Cardiac fibroblast (primary cell): ENCODE results near the gene WARS2.
"Not testable (repeated sequence)": the region's sequence is repeated elsewhere in the genome, so short reads cannot be mapped to it uniquely, and the experiment has no call there.

Source experiments
- DNase-seq, 2 donors: peaks; one replicate each; pipeline versions ENCODE4 v3.0.0 to v3.0.0-alpha.2; 2010; ENCODE audit warnings: low read depth in 2 of 2
- H3K4me3 ChIP-seq, 2 donors: replicated peaks in 1 of 2; 1 replicate in 1 of 2; 2 replicates in 1 of 2; pipeline ENCODE4 v1.5.1; 2011; ENCODE audit warnings: low read depth in 2 of 2, low read length in 2 of 2, mild to moderate bottlenecking in 2 of 2, moderate library complexity in 1 of 2
- CTCF ChIP-seq: IDR thresholded peaks from one replicate; pipeline ENCODE4 v1.5.1; 2011; ENCODE audit warnings: low read depth, mild to moderate bottlenecking, low read length, inconsistent platforms

The WARS2 gene

GRCh38 chr1:119139857-119140176, 636 bp downstream of the WARS2 start:
- TF ChIP-seq CTCF = no peak
- no peak for DNase-seq
- H3K4me3 ChIP-seq = peak overlapping the region; percentile 71 to 73

GRCh38 chr1:119139403-119139802, 1.1 kb downstream of the WARS2 start:
- peak overlapping the region; percentile 71 to 73 for H3K4me3 ChIP-seq
- no peak for TF ChIP-seq CTCF
- no peak for DNase-seq

- peak; percentile 52 to 65 for DNase-seq
- no peak overlapping the region for H3K4me3 ChIP-seq
- no peak for TF ChIP-seq CTCF
These were observed 4.1 kb downstream of the WARS2 start for GRCh38 chr1:119136401-119136800.

- no peak overlapping the region for H3K4me3 ChIP-seq
- DNase-seq = peak; percentile 26 to 47
- no peak for TF ChIP-seq CTCF
These were observed 6.5 kb downstream of the WARS2 start for GRCh38 chr1:119133987-119134386.

GRCh38 chr1:119132179-119132578, 8.3 kb downstream of the WARS2 start:
- DNase-seq = peak in 1 of 2 donors; percentile 9
- no peak overlapping the region for H3K4me3 ChIP-seq
- no peak for TF ChIP-seq CTCF

- DNase-seq = no peak
- TF ChIP-seq CTCF = no peak
- no peak overlapping the region for H3K4me3 ChIP-seq
These were observed 14.6 kb downstream of the WARS2 start for GRCh38 chr1:119125874-119126273.

- no peak for DNase-seq
- TF ChIP-seq CTCF = no peak
- H3K4me3 ChIP-seq = no peak overlapping the region
These were observed 15.7 kb downstream of the WARS2 start for GRCh38 chr1:119124764-119125163.

GRCh38 chr1:119121872-119122271, 18.6 kb downstream of the WARS2 start:
- H3K4me3 ChIP-seq, DNase-seq: not testable (repeated sequence)
